H1 (cell line): Measurements from ENCODE around the gene DIPK1C. TPM values are rescaled to one million over a fixed set of nuclear protein-coding genes. Genes with fewer than 3 reads are reported as not detected.

Experiments
- CTCF ChIA-PET: fragments of 300-600 bp; sonication (Branson Sonifier 250); formaldehyde crosslinking; loops from one replicate; lab custom pipeline; 2021; ENCODE audit not compliant: partially characterized antibody; lab: Charles Lee
- POLR2A ChIA-PET: fragments of 300-600 bp; sonication (Branson Sonifier 250); formaldehyde crosslinking; loops from one replicate; lab custom pipeline; 2021; ENCODE audit warnings: inconsistent platforms; ENCODE audit not compliant: partially characterized antibody; lab: Charles Lee
- DNase-seq, 2 experiments: peaks; one replicate each; pipeline versions ENCODE4 v3.0.0 to v3.0.0-alpha.2; 2010 to 2022; ENCODE audit warnings: low spot score in 2 of 2, low read depth in 1 of 2, mixed read lengths in 1 of 2
- FAIRE-seq: peaks from 2 replicates; lab custom pipeline; 2011; peaks lifted over from hg19 to GRCh38; lab: Jason Lieb, UNC
- H2AFZ ChIP-seq: 2 replicates; pipeline ENCODE4 v1.8.1; 2012; ENCODE audit warnings: low read length, inconsistent platforms
- H2AK5ac ChIP-seq: 2 replicates; pipeline ENCODE4 v1.6.1; 2013; ENCODE audit warnings: low read depth, low read length
- H2BK120ac ChIP-seq: replicated peaks from 2 replicates; pipeline ENCODE3; 2013; ENCODE audit warnings: low read depth, low read length, inconsistent platforms
- H2BK12ac ChIP-seq: 2 replicates; pipeline ENCODE4 v1.6.1; 2013; ENCODE audit warnings: low read depth, low read length
- H2BK15ac ChIP-seq: 2 replicates; pipeline ENCODE4 v1.6.1; 2013; ENCODE audit warnings: low read length
- H2BK20ac ChIP-seq: 2 replicates; pipeline ENCODE4 v1.6.1; 2013; ENCODE audit warnings: low read length
- H2BK5ac ChIP-seq: 2 replicates; pipeline ENCODE4 v1.6.1; 2013; ENCODE audit warnings: low read depth, low read length
- H3K14ac ChIP-seq: 2 replicates; pipeline ENCODE4 v1.6.1; 2013; ENCODE audit warnings: inconsistent platforms; ENCODE audit not compliant: insufficient read length
- H3K18ac ChIP-seq: 2 replicates; pipeline ENCODE4 v1.6.1; 2013; ENCODE audit warnings: low read length; ENCODE audit errors: extremely low read depth
- H3K23ac ChIP-seq: 2 replicates; pipeline ENCODE4 v1.6.1; 2013; ENCODE audit warnings: inconsistent platforms; ENCODE audit not compliant: insufficient read length
- H3K23me2 ChIP-seq: 2 replicates; pipeline ENCODE4 v1.6.1; 2013; ENCODE audit warnings: low read depth, low read length
- H3K27ac ChIP-seq: 2 replicates; pipeline ENCODE4 v1.6.1; 2011; ENCODE audit warnings: low read depth, low read length, inconsistent platforms
- H3K27me3 ChIP-seq, 4 experiments: replicated peaks in 1 of 4; 1 replicate in 1 of 4; 2 replicates in 3 of 4; pipeline versions ENCODE4 v1.6.1 to v1.8.1; 2011 to 2013; ENCODE audit warnings: low read length in 3 of 4, mild to moderate bottlenecking in 3 of 4, inconsistent platforms in 2 of 4, mixed read lengths in 2 of 4, moderate library complexity in 1 of 4; ENCODE audit not compliant: control insufficient read depth in 3 of 4, insufficient read depth in 3 of 4; ENCODE audit errors: extremely low read depth in 1 of 4
- H3K36me3 ChIP-seq, 4 experiments: 2 replicates each; pipeline versions ENCODE4 v1.6.1 to v1.8.1; 2011 to 2013; ENCODE audit warnings: mild to moderate bottlenecking in 4 of 4, low read length in 3 of 4, moderate library complexity in 2 of 4, control low read depth in 1 of 4, inconsistent platforms in 1 of 4; ENCODE audit not compliant: insufficient read depth in 4 of 4, control insufficient read depth in 2 of 4
- H3K4ac ChIP-seq: replicated peaks from 2 replicates; pipeline ENCODE3; 2013; ENCODE audit warnings: low read length, low read depth, mixed read lengths, inconsistent platforms; ENCODE audit not compliant: insufficient read length
- H3K4me1 ChIP-seq, 4 experiments: replicated peaks in 1 of 4; 1 replicate in 1 of 4; 2 replicates in 3 of 4; pipeline versions ENCODE4 v1.6.1 to v1.8.1; 2011 to 2013; ENCODE audit warnings: low read length in 3 of 4, inconsistent platforms in 2 of 4, mixed read lengths in 1 of 4; ENCODE audit not compliant: insufficient read depth in 4 of 4, control insufficient read depth in 3 of 4
- H3K4me2 ChIP-seq, 2 experiments: 2 replicates each; pipeline versions ENCODE4 v1.6.1 to v1.8.1; 2011 to 2013; ENCODE audit warnings: low read depth in 2 of 2, low read length in 2 of 2, control low read depth in 1 of 2, inconsistent platforms in 1 of 2, mild to moderate bottlenecking in 1 of 2; ENCODE audit not compliant: insufficient read depth in 1 of 2
- H3K4me3 ChIP-seq, 4 experiments: fragments of 200-600, 300-600 bp in 1 of 4; sonication (generic), shearing (Covaris generic), sonication (Bioruptor Twin) in 1 of 4; 2 replicates each; pipeline versions ENCODE4 v1.5.1 to v1.8.1; 2011 to 2016; ENCODE audit warnings: low read length in 4 of 4, low read depth in 3 of 4, control low read depth in 2 of 4, inconsistent platforms in 2 of 4, mild to moderate bottlenecking in 2 of 4, mixed read lengths in 1 of 4, moderate library complexity in 1 of 4; ENCODE audit not compliant: insufficient read depth in 2 of 4; ENCODE audit errors: extremely low read depth in 1 of 4
- H3K56ac ChIP-seq: replicated peaks from 2 replicates; pipeline ENCODE3; 2013; ENCODE audit warnings: low read depth, mild to moderate bottlenecking, mixed read lengths, low read length, inconsistent platforms; ENCODE audit not compliant: insufficient read length
- H3K79me1 ChIP-seq: 2 replicates; pipeline ENCODE4 v1.6.1; 2013; ENCODE audit warnings: low read depth, low read length, control low read depth
- H3K79me2 ChIP-seq, 2 experiments: 2 replicates each; pipeline versions ENCODE4 v1.6.1 to v1.8.1; 2012 to 2013; ENCODE audit warnings: low read length in 2 of 2, mild to moderate bottlenecking in 2 of 2, inconsistent platforms in 1 of 2; ENCODE audit not compliant: insufficient read depth in 2 of 2, control insufficient read depth in 1 of 2
- H3K9ac ChIP-seq, 4 experiments: replicated peaks in 1 of 4; 1 replicate in 1 of 4; 2 replicates in 3 of 4; pipeline versions ENCODE4 v1.6.1 to v1.8.1; 2011 to 2013; ENCODE audit warnings: low read depth in 3 of 4, low read length in 3 of 4, control low read depth in 2 of 4, mild to moderate bottlenecking in 2 of 4, moderate library complexity in 2 of 4, inconsistent platforms in 1 of 4; ENCODE audit errors: extremely low read depth in 1 of 4
- H3K9me3 ChIP-seq, 2 experiments: 2 replicates each; pipeline versions ENCODE4 v1.6.1 to v1.8.1; 2012 to 2013; ENCODE audit warnings: mild to moderate bottlenecking in 2 of 2, moderate library complexity in 2 of 2, control low read depth in 1 of 2, inconsistent platforms in 1 of 2, low read depth in 1 of 2, low read length in 1 of 2, mixed read lengths in 1 of 2; ENCODE audit not compliant: insufficient read depth in 2 of 2
- H4K20me1 ChIP-seq, 2 experiments: replicated peaks in 1 of 2; 2 replicates each; pipeline versions ENCODE3 to v1.8.1; 2011 to 2013; ENCODE audit warnings: inconsistent platforms in 2 of 2, low read length in 2 of 2, mild to moderate bottlenecking in 1 of 2; ENCODE audit not compliant: insufficient read depth in 2 of 2, control insufficient read depth in 1 of 2
- H4K5ac ChIP-seq: 2 replicates; pipeline ENCODE4 v1.6.1; 2013; ENCODE audit warnings: low read length, low read depth, mixed read lengths, inconsistent platforms; ENCODE audit not compliant: insufficient read length
- H4K8ac ChIP-seq: 2 replicates; pipeline ENCODE4 v1.8.0; 2013; ENCODE audit warnings: mild to moderate bottlenecking, moderate library complexity, low read length, inconsistent platforms; ENCODE audit not compliant: insufficient read depth; ENCODE audit errors: extremely low read depth
- H4K91ac ChIP-seq: replicated peaks from 2 replicates; pipeline ENCODE3; 2013; ENCODE audit warnings: low read length, mixed read lengths, inconsistent platforms; ENCODE audit not compliant: insufficient read length
- CEBPB ChIP-seq: IDR thresholded peaks from 2 replicates; pipeline ENCODE4 v1.6.1; 2012; ENCODE audit warnings: low read depth, low read length
- CTBP2 ChIP-seq: IDR thresholded peaks from 2 replicates; pipeline ENCODE4 v1.7.0; 2011; ENCODE audit warnings: borderline replicate concordance, mild to moderate bottlenecking, moderate library complexity, mixed read lengths, low read length; ENCODE audit not compliant: insufficient read depth, insufficient read length
- HDAC6 ChIP-seq: IDR thresholded peaks from one replicate; pipeline ENCODE4 v1.7.1; 2012; ENCODE audit warnings: low read depth, mild to moderate bottlenecking, inconsistent platforms, low read length, moderate library complexity
- MAX ChIP-seq: IDR thresholded peaks from 2 replicates; pipeline ENCODE4 v1.6.1; 2012; ENCODE audit warnings: inconsistent platforms
- NRF1 ChIP-seq: IDR thresholded peaks from 2 replicates; pipeline ENCODE4 v1.6.1; 2011; ENCODE audit warnings: mild to moderate bottlenecking, low read depth, low read length, improper control_type of control experiment
- POLR2A ChIP-seq, 2 experiments: IDR thresholded peaks; 1 replicate in 1 of 2; 2 replicates in 1 of 2; pipeline ENCODE4 v1.6.1; 2011; ENCODE audit warnings: low read depth in 2 of 2, low read length in 2 of 2, mild to moderate bottlenecking in 2 of 2; ENCODE audit errors: control extremely low read depth in 1 of 2
- SIN3A ChIP-seq, 2 experiments: IDR thresholded peaks in 1 of 2; conservative IDR thresholded peaks in 1 of 2; 2 replicates each; pipeline ENCODE4 v1.6.1; 2011 to 2012; ENCODE audit warnings: low read length in 2 of 2, improper control_type of control experiment in 1 of 2, low read depth in 1 of 2, mild to moderate bottlenecking in 1 of 2
- SP4 ChIP-seq: IDR thresholded peaks from 2 replicates; pipeline ENCODE4 v1.6.1; 2012; ENCODE audit warnings: low read length, inconsistent platforms
- TAF7 ChIP-seq: optimal IDR thresholded peaks from 2 replicates; pipeline ENCODE3; 2011; ENCODE audit warnings: low read depth, mild to moderate bottlenecking, inconsistent platforms, low read length, moderate library complexity, borderline replicate concordance
- TCF12 ChIP-seq: IDR thresholded peaks from 2 replicates; pipeline ENCODE4 v1.6.1; 2011; ENCODE audit warnings: low read depth, mild to moderate bottlenecking, low read length
- WGBS, 2 experiments: shearing (Covaris generic) in 1 of 2; methylation state at CpG; one replicate each; pipeline versions ENCODE4 v1.1.6 to v1.1.7; 2013 to 2015; ENCODE audit warnings: low lambda C conversion rate in 2 of 2, mixed read lengths in 2 of 2, inconsistent platforms in 1 of 2, low coverage in 1 of 2, missing lambda C conversion rate in 1 of 2; ENCODE audit not compliant: insufficient replicate concordance in 2 of 2, insufficient coverage in 1 of 2, insufficient read length in 1 of 2; ENCODE audit errors: extremely low coverage in 1 of 2, missing lambda C conversion rate in 1 of 2; 5-methylcytosine and 5-hydroxymethylcytosine counted together
- polyA plus RNA-seq, 7 experiments: library from polyadenylated mRNA; depleted of rRNA in 3 of 7; stranded (reverse) in 5 of 7; unstranded in 2 of 7; fragments of >200 nt in 5 of 7; fragments of 200-250 nt in 2 of 7; gene quantifications; 1 replicate in 5 of 7; 2 replicates in 1 of 7; 4 replicates in 1 of 7; pipeline versions ENCODE4 v1.2.1 to v1.2.3, GENCODE V29; 2011 to 2013; ENCODE audit warnings: missing spikeins in 2 of 7, mixed read lengths in 2 of 7
- total RNA-seq: library from RNA; stranded (reverse); fragmentation: NEBNext Ultra II Directional; extraction: Animal tissue kit (Norgen Biotek cat#: 25700); gene quantifications from 2 replicates; pipeline ENCODE4 v1.2.1, GENCODE V29; 2021

The DIPK1C gene
- total and polyA plus RNA-seq, 2 of the 8 experiments (the other 6 are each of a cell fraction or from before 2014, with no cell fraction given): 0.08 TPM; not detected in 1

DNA sequence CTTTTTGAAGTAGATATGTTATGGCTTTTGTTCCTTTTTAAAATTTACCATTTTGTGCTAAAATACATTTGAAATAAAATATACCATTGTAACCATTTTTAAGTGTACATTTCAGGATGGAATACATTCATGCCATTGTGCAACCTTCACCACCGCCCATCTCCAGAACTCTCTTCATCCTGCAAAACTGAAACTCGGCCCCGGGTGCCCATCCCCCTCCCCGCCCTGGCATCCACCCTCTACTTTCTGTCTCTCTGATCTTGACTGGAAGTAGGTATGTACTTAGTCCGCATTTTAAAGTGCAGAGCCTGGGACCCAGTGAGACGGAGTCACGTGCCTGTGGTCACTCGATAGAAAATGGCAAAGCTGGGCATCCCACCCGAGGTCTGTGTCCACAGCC lies 45.6 kb downstream of the DIPK1C start:
- H2AK5ac ChIP-seq: no peak overlapping the region
- no peaks in the 10 kb centered on the region for H3K79me2 ChIP-seq
- H4K5ac ChIP-seq: no peak overlapping the region
- no peak overlapping the region for H3K14ac ChIP-seq
- H3K23me2 ChIP-seq: no peaks in the 10 kb centered on the region
- H3K4me2 ChIP-seq: no peak overlapping the region
- no peaks in the 10 kb centered on the region for H3K79me1 ChIP-seq
- H3K4ac ChIP-seq: no peak overlapping the region
- no peak overlapping the region for H3K4me3 ChIP-seq
- ChIA-PET POLR2A (interaction anchor here (1.2 kb wide), 1 partner anchor 193 kb away, joined by 3 read pairs; no protein-coding TSS in a partner anchor), CTCF (interaction anchor here (1.2 to 1.3 kb wide), 2 partner anchors 23 to 33 kb away, joined by 3 read pairs; no protein-coding TSS in a partner anchor)
- no peak overlapping the region for H2AFZ ChIP-seq
- no peak overlapping the region for H3K56ac ChIP-seq
- H3K9me3 ChIP-seq: no peaks in the 10 kb centered on the region
- H4K91ac ChIP-seq: no peak overlapping the region
- no peak overlapping the region for H2BK120ac ChIP-seq
- no peak overlapping the region for H3K9ac ChIP-seq
- no peak overlapping the region for H2BK15ac ChIP-seq
- no peak overlapping the region; the same call in 1 of the 2 replicates for H3K18ac ChIP-seq
- H2BK12ac ChIP-seq: no peak overlapping the region
- no peak overlapping the region for H3K27ac ChIP-seq
- no peaks in the 10 kb centered on the region for H3K27me3 ChIP-seq
- H3K36me3 ChIP-seq: no peaks in the 10 kb centered on the region
- H3K23ac ChIP-seq: no peak overlapping the region
- FAIRE-seq (no peak), DNase-seq (no peak)
- WGBS, 2 experiments: 94% methylated on average over 8 of the region's 9 CpGs; no CpG with 5 or more reads in 1 of the 2 experiments
- H2BK20ac ChIP-seq: no peak overlapping the region
- H4K8ac ChIP-seq: no peak overlapping the region
- 0 out of 2 replicates have a peak overlapping the region, but pooled peaks have one; percentile 49 for H2BK5ac ChIP-seq
- peaks cover 0 to 10% (median 5%) of the 10 kb centered on the region in 4 experiments; a peak in 6 of 7 replicates for H3K4me1 ChIP-seq
- H4K20me1 ChIP-seq: no peaks in the 10 kb centered on the region
- no peak for TF ChIP-seq SP4
- no peak for TF ChIP-seq TAF7
- TF ChIP-seq HDAC6: no peak
- no peak for TF ChIP-seq CTBP2
- TF ChIP-seq CEBPB: no peak
- TF ChIP-seq TCF12: no peak
- TF ChIP-seq NRF1: no peak
- no peak for TF ChIP-seq SIN3A (conservative IDR thresholded peaks at IDR 0.05 in 1 of 2, IDR thresholded peaks at IDR 0.05 in 1 of 2; ENCODE audit: low read depth in 1 of 2, low read length in 2 of 2)
- no peak for TF ChIP-seq POLR2A (IDR thresholded peaks at IDR 0.05; ENCODE audit: control extremely low read depth in 1 of 2, low read depth in 2 of 2, low read length in 2 of 2)
- TF ChIP-seq MAX: no peak
